GM18505 (cell line): ENCODE measurements around the gene KAZN.

Experiments
- ATAC-seq: cut with Tn5 transposase; IDR thresholded peaks from one replicate; pipeline ENCODE4 v1.9.1; 2021; ENCODE audit not compliant: unreplicated experiment
- POLR2A ChIP-seq: IDR thresholded peaks from 4 replicates; pipeline ENCODE4 v1.6.1; 2011; ENCODE audit warnings: borderline replicate concordance; ENCODE audit not compliant: insufficient read depth, insufficient read length; ENCODE audit errors: extremely low read depth

KAZN gene

DNA sequence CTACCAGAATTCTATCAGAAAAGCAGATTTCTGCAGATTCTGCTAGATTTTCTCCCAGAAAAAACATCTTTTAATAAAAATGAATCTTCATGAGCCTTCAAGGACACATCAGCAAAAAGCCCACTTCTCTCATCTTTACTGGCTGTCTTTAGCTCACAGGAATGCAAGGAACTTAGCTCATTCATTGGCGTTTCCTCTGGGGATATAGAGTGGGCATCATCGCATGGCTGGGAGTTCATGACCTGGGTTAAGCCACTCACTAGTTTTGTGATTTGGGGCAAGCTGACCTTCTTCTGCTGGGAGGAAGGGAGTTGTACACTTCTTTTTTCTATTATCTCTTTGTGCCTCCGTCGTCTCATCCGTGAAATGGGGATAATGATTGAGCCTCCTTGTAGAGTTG is 149.7 kb downstream of the KAZN start:
- TF ChIP-seq POLR2A, result no peak
- ATAC-seq, result no peak

DNA sequence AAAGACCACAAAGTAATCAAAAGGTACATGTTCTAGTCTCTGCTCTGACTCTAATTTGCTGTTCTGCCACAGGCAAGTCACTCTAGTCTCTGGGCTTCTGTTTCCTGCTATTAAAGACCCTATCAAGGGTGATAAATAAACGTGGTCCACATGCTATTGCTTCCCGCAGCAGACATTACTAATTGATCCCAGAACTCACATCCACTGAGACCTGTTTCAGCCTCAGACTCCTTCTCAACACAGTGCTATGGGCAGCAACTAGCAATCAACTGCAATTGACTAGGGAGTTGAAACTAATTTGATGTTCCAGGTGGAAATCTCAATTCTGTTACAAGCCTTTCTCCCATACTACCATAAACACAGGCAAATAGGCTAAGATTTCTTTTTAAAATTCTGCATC is 150.5 kb downstream of the KAZN start:
- no peak for TF ChIP-seq POLR2A

DNA sequence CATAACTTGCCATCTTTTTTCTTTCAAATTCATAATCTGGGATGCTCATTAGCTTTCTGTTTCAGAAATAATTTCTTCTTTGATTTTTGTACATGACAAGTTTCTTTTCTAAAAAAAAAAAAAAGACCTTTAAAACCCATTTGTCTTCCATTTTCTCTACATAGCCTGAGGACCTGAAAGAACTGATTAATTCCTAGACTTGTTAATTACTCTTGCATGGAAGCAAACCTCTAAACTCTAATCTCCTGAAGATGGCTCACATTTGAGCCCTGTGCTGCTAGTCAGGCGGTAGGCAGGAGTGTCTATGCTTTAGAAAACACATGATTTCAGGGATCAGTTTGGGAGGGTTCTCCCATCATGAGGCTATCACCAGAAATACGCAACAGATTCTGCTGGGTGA is 152.0 kb downstream of the KAZN start:
- ATAC-seq, result no peak
- no peak for TF ChIP-seq POLR2A

More for the DNA sequence above, 150.5 kb downstream of the KAZN start:
- no peak for ATAC-seq

DNA sequence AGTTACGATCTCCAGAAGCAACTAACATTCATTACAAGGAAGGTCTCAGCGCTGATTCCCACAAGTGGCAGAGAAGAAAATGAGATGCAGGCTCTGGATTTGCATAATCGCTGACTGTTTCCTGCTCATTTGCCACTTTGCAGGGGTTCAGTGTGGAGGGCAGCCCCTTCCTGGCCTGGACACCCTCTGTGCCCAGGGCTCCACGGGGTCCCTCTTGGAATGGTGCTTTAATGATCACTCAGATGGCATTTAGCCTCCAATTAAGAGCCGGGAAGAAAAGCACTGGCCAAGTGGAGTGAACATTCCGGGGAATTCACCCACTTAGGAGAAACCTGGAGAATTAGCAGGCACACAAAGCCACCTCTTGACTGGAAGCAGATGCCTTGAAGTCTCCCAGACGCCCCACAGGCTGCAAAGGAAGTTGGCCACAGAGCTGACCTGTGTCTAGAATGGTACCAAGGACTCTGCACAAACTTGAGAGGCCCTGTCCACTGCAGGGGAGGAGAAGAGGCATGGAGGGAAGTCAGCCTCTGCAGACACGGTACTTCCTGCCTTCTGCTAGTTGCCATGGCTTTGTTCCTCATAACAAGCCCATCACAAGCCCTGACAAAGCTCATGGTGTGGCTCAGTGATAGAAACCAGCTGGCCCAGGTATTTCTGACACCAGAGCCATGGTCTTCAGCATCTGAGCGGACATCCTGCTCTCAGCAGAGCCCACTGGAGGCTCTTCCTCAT is 157.2 kb downstream of the KAZN start:
- TF ChIP-seq POLR2A, result no peak
- no peak for ATAC-seq

DNA sequence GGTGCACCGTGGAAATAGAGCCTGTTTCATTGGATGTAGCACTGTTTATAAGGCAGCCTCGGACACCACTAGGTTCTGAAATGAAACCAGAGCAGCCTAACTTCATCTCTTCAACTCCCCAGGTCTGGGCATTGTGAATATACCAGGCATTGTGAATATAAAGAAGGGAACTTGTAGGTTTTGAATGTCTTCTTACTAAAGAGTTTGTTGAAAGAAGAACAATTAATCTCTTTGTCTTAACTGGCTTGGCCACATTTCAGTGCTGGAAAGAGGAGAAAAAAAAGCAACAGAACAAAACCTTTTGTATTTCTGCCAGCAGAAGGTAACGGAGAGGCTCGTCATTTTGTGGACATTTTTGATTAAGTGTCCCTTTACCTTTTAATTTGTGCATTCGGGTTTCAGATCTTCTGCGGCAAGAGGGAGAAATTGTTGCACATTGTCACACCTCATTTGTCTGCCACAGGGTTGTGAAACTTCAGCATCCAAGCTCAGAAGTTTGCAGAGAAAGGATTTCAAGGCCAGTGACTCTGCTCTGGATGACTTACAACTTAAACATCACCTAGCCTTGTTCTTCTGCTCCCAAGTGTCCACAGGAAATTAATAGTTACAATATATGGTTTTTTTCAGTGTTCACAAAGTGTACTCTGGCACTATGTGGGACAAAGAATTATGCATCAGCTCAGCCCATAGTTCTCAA is 158.3 kb downstream of the KAZN start:
- no peak for ATAC-seq
- TF ChIP-seq POLR2A, result no peak

DNA sequence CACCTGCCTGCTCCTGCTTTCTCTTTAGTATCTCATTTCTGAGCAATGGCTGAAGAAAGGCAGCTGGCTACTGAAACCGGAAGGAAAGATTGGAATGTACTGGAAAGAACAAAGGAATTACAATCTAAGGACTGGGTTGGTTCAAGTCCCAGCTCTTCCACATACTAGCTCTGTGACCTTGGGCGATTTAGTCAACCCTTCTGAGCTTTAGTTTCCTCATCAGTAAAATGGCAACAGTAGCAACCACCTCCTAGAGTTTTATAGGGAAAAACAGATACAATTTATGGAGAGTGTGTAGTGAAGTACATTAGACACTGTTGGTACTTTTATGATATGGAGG is 158.8 kb downstream of the KAZN start:
- TF ChIP-seq POLR2A, result no peak
- ATAC-seq, result no peak

DNA sequence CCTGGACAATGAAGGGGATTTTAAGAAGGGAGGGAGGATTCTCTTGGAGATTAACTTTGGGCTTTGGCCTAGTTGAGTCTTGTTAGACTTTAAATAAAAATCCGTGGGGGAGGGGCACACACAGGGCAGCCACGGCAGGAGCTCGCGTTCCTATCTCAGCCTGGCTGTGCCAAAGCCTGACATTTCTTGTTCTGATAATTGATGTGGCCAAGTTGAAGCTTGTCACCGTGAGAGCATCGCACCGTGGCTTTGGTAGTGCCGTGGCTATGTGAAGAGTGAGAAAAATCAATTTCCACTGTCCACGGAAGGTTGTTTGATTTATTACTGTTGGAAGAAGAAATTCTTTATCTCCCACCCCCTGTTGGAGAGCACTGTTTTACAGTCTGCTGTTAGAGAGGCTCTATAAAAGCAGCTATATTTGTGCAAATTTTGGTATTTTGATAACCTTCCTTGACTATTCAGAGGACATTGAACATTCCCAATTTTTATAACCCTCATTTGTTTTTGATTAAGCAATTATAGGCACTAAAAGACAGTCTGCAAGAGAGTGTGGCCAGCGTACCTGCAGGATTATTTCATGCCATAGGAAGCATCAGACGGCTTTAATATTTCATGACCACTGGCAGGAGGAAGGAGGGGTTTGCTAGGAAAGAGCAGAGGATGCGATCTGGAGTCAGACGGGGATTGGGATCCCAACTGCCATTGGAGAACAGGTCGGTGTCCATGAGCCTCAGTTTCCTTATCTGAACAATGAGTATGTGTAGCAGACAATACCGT is 160.7 kb downstream of the KAZN start:
- TF ChIP-seq POLR2A, result no peak
- ATAC-seq, result no peak

DNA sequence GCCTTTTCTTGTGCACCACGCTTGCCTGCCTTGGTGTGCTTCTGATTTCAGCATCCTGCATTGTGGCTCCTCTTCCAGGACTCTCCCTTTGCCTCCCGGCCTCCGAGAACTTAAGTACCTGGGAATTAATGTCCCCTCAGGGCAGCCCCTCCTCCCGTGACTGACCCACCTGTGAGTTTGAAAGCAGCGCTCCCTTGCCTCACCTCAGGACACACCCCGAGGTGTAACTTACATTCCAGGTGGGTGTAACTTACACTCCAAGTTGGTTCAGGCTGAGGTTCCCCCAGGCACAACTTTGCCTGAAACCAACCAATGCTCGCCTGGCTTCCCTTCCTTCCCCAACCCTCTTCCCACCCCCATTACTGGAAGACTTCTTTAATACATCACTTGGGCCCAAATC is 161.4 kb downstream of the KAZN start:
- ATAC-seq, result no peak
- TF ChIP-seq POLR2A, result no peak

DNA sequence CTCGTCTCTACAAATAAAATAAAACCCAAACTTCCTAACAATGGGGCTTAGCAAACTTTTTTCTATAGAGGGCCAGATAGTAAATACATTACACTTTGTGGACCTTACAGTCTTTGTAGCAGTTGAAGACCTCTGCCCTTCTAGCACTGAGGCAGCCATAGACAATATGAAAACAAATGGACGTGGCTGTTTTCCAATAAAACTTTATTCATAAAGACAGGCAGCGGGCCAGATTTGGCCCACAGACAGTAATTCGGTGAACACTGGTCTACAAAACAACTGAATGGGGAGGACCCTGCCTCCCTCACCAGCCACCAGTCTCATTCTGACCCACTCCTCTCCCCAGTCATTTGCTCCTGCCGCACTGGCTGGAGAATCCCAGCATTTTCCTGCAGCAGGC is 162.3 kb downstream of the KAZN start:
- TF ChIP-seq POLR2A, result no peak
- no peak for ATAC-seq

DNA sequence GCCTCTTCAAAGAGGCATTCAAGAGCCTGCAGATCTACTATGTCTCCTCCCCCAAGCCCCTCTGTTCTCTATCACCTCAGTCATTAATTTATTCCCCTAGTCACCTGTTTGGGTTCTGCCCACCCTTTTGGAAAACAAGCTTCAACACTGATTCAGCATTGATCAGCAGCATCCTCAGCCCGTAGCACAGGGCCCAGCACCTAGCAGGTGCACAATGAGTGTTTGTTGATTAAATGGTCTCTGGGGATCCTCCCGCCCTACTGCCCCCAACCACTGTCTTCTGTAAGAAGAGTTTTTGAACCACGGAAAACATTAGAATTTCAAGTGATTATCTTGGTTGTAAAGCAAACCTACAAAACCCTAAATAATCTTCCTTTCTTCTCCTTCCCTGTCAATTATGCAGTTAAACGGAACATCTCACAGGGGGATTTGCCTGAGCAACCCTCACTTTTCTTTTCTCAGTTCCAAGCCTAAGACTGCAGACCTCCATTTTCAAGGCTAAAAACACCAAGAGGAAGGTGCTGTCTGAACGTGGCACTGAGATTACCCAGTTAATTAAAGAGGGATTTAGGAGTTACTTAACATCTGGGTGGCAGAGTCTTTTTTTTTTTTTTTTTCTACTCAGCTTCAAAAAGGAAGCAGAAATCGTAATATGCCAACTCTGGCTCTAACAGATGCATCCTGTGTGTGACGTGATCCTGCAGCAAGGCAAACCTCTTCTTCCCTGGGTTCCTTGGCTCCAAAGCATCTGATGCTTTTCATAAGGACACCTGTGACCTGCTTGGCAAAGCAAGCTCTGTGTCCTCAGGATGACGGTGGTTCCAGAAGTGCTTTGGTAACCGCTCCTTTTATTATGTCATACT is 163.0 kb downstream of the KAZN start:
- TF ChIP-seq POLR2A, result no peak
- no peak for ATAC-seq

DNA sequence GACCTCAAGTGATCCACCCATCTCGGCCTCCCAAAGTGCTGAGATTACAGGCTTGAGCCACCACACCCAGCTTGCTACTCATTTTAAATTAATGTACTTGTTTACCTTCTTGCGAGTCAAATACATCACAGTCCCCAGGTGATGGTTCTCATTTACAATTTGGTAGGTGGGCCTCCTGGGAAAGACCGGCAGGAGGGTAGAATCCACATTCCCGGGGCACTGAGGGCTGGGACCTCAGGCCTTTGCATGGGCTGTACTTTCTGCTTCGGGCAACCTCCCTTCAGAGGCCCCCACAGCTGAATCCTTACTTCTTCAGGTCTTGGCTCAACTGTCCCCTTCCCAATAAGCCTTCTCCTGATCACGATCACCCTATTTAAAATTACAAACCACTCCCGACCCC is 165.5 kb downstream of the KAZN start:
- no peak for TF ChIP-seq POLR2A
- no peak for ATAC-seq

DNA sequence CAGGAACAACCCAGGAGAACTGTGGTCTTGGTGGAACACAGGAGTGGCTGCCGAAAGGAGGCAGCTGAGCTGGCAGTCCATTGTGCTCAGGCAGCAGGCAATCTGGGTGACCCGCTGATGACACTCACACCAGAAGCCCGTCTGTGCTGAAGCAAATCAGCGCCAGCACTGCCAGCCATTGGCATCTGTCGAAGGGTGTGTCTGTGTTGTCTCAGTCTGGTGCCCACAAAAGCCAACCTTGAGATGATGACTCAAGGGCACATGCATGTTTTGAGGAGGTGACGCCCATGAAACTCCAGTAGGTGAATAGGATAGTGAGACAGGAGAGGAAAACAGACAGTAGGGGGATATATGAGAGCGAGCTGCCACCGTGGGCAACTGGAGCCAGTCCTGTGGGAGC is 167.3 kb downstream of the KAZN start:
- TF ChIP-seq POLR2A, result no peak
- no peak for ATAC-seq

DNA sequence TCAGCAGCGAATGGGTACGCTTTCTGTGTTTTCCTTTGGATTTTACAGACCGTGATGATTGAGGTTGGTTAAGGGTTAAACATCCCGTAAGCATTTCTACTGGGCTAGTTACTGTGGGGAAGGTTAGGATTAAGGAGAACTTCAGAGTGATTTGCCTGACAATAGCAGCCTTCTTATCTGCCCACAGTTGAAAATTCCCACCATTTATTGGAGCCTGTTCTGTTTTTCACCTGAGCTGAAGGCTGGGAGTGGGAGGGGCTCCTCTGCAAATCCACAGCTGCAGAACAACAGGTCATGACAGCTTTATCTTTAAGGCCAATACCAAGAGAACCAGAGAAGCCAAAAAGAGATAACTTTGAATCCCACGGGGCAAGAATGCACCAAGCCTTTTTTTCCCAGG is 168.6 kb downstream of the KAZN start:
- no peak for ATAC-seq
- no peak for TF ChIP-seq POLR2A
